DMS114 treated with DMSO at 0.1 percent for 48 hours (cell line): ENCODE measurements around the gene FSHR.

Experiments used
- DNase-seq: peaks from one replicate; lab custom pipeline; 2025; ENCODE audit not compliant: unreplicated experiment; lab: John Stamatoyannopoulos, UW

Gene FSHR, protein sequence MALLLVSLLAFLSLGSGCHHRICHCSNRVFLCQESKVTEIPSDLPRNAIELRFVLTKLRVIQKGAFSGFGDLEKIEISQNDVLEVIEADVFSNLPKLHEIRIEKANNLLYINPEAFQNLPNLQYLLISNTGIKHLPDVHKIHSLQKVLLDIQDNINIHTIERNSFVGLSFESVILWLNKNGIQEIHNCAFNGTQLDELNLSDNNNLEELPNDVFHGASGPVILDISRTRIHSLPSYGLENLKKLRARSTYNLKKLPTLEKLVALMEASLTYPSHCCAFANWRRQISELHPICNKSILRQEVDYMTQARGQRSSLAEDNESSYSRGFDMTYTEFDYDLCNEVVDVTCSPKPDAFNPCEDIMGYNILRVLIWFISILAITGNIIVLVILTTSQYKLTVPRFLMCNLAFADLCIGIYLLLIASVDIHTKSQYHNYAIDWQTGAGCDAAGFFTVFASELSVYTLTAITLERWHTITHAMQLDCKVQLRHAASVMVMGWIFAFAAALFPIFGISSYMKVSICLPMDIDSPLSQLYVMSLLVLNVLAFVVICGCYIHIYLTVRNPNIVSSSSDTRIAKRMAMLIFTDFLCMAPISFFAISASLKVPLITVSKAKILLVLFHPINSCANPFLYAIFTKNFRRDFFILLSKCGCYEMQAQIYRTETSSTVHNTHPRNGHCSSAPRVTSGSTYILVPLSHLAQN

GRCh38 chr2:49154140-49154539 is at the start of gene FSHR:
FSHR (minus strand) TSS chr2:49154515; CDS start chr2:49154417, 98 bp downstream.
- DNase-seq: no peak

GRCh38 chr2:49199266-49199665 is 45.0 kb upstream of the FSHR start:
- DNase-seq: no peak

- DNase-seq: no peak
Measured at GRCh38 chr2:49194701-49195100, 40.4 kb upstream of the FSHR start.

DNA sequence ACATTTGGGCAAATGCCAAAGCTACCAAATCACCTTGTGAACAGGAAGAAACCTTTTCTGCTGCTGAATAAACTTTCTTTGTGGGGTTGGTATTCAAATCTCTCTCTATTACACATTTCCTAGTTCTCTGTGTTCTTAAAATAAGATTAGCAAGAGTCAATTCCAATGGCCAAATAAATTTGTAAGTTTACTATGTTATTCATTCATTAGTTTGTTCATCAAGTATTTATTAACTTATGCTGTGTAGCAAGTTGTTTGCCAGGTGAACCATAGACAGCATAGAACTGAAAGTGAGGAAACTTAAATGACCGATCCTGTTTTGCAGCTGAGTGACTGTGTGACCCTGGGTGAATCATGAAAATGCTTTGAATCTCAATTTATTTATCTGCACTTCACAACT is 37.7 kb upstream of the FSHR start:
- DNase-seq: no peak

GRCh38 chr2:49189512-49190225 is 35.4 kb upstream of the FSHR start:
- DNase-seq: no peak

GRCh38 chr2:49186050-49186648 is 31.8 kb upstream of the FSHR start:
- no peak for DNase-seq

- DNase-seq: no peak
Measured at GRCh38 chr2:49178656-49179055, 24.3 kb upstream of the FSHR start.

DNA sequence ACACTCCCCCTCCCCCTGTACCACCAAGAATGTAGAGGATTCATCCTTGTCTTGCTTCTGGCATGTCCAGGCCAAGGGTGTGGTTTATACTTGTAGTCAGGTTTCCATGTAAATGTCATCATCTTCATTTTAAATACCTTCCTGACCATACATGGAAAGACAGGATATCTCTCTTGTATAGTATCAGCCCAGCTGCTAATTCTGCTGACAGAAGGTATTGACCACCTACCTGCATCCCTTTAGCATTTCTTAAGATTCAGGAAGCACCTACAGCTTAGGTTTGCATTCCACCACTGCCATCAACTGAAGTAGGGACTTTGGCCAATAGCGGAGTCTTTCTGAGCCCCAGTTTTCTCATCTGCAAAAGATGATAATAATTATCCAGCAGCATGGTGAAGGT is 22.9 kb upstream of the FSHR start:
- no peak for DNase-seq

- no peak for DNase-seq
Measured at GRCh38 chr2:49175831-49176230, 21.5 kb upstream of the FSHR start.

DNA sequence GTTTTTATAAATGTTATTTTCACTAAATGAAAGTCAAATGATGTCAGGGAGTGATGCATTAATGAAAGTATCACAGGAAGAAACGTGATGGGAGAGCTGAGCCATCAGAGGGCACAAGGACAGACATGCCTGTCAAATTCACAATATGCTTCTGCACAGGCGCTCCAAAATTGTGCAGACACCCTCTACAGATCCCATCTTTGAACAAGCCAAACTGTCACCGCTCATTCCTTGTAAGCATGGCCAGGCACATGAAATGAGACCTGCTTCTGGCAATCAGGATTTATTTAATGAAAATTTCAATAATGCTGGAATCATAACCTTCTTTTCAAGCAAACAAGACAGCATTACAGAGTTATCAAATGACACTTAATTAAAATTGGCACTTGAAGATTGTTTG is 20.4 kb upstream of the FSHR start:
- no peak for DNase-seq

GRCh38 chr2:49167131-49167530 is 12.8 kb upstream of the FSHR start:
- no peak for DNase-seq

- no peak for DNase-seq
Measured at GRCh38 chr2:49165662-49166061, 11.3 kb upstream of the FSHR start.

GRCh38 chr2:49164729-49165128 is 10.4 kb upstream of the FSHR start:
- DNase-seq: no peak

- no peak for DNase-seq
Measured at GRCh38 chr2:49162151-49162550, 7.8 kb upstream of the FSHR start.

- no peak for DNase-seq
Measured at GRCh38 chr2:49154891-49155290, 576 bp upstream of the FSHR start.

- DNase-seq: no peak
Measured at GRCh38 chr2:49153252-49153651, 1.1 kb downstream of the FSHR start.

DNA sequence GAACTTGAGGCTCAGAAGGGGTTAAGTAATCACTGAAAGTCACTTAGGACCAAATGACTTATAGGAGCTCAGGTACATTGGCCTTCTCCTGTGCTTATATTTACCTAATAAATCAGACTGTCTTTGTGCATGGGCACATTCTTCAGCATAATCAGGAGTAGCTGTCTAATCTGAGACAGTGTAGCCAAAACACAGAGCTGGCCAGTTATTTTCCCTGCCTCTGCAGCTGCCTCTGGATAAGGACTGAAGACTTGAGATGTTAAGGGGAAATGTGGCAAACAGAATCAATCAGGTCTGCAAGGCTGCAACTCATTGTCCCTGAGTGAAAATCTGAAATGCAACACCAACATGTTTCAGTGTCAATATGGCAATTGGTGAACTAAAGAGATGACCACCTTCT is 1.5 kb downstream of the FSHR start:
- DNase-seq: no peak

GRCh38 chr2:49146401-49146800 is 7.9 kb downstream of the FSHR start:
- no peak for DNase-seq

DNA sequence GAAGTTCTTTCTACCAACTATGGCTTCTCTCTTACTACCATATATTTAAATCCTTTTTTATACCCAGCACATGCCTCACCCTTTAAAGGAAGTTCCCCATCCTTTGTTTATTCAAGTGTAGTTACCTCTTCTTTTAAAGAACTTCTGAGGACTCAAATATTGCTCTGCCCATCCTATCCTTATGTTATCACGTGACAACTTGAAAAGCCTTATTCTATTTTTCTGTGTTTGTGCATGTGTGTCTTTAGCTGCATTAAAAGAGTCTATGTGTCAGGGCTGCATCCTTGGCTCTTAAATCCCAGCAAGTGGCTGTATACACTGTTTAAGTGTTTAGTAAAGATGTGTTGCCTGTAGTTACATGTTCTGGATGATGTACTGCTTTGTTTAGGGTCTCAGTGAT is 22.5 kb downstream of the FSHR start:
- DNase-seq: no peak

- no peak for DNase-seq
Measured at GRCh38 chr2:49129034-49129433, 25.3 kb downstream of the FSHR start.

GRCh38 chr2:49123600-49123999 is 30.7 kb downstream of the FSHR start:
- no peak for DNase-seq

GRCh38 chr2:49122107-49122506 is 32.2 kb downstream of the FSHR start:
- no peak for DNase-seq
